Measurements from ENCODE around the gene ERI3.

Gene ERI3

DNA sequence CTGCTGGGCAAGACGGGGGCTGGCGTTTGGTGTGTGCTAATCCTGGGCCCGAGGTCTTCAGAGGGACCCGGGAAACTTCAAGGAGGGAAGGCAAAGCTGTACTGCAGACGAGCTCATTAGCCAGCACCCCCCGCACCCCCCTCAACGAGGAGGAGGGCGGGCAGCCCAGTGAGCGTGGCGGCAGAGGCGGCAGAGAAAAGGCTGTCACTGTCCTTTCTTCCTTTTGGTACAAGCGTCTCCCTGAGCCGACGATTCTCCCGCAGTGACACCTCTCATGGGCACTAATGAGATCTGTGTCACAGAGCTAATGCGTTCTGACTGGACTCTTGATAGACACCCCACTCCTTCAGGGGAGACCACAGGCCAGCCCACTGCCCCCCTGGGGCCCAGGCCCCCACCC lies 112.3 kb downstream of the ERI3 start:
- Histone ChIP-seq H3K9me3 (ENCODE audit: insufficient read depth, low read length, severe bottlenecking) (no peaks in the 10 kb centered on the region), H3K27me3 (ENCODE audit: insufficient read depth, low read length, poor library complexity) (no peaks in the 10 kb centered on the region), H3K4me2 (ENCODE audit: insufficient read depth, low read length) (no peak overlapping the region), H3K9ac (ENCODE audit: low read depth, low read length) (no peak overlapping the region), H2AFZ (ENCODE audit: low read depth, low read length) (no peak overlapping the region), H4K20me1 (ENCODE audit: insufficient read depth, low read length) (peaks cover 8% of the 10 kb centered on the region; the same call in 1 of the 2 replicates), H3K4me1 (ENCODE audit: insufficient read depth, low read length) (no peaks in the 10 kb centered on the region), H3K36me3 (ENCODE audit: insufficient read depth, low read length) (peaks cover 52% of the 10 kb centered on the region), H3K4me3 (ENCODE audit: low read depth in 1 of 2, low read length in 2 of 2) (no peak overlapping the region), H3K79me2 (ENCODE audit: insufficient read depth, low read length) (no peaks in the 10 kb centered on the region), H3K27ac (ENCODE audit: low read length) (no peak overlapping the region)
- DNase-seq = no peak
- TF ChIP-seq, protein P1, sequence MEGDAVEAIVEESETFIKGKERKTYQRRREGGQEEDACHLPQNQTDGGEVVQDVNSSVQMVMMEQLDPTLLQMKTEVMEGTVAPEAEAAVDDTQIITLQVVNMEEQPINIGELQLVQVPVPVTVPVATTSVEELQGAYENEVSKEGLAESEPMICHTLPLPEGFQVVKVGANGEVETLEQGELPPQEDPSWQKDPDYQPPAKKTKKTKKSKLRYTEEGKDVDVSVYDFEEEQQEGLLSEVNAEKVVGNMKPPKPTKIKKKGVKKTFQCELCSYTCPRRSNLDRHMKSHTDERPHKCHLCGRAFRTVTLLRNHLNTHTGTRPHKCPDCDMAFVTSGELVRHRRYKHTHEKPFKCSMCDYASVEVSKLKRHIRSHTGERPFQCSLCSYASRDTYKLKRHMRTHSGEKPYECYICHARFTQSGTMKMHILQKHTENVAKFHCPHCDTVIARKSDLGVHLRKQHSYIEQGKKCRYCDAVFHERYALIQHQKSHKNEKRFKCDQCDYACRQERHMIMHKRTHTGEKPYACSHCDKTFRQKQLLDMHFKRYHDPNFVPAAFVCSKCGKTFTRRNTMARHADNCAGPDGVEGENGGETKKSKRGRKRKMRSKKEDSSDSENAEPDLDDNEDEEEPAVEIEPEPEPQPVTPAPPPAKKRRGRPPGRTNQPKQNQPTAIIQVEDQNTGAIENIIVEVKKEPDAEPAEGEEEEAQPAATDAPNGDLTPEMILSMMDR (IDR thresholded peaks at IDR 0.05; ENCODE audit: borderline replicate concordance, extremely low read depth, low read length, poor library complexity, severe bottlenecking) = no peak
- TF ChIP-seq EZH2 (IDR thresholded peaks at IDR 0.05; ENCODE audit: borderline replicate concordance, low read depth, low read length, severe bottlenecking) = no peak
- no peak for ATAC-seq (ENCODE audit: insufficient read depth, low read depth)

DNA sequence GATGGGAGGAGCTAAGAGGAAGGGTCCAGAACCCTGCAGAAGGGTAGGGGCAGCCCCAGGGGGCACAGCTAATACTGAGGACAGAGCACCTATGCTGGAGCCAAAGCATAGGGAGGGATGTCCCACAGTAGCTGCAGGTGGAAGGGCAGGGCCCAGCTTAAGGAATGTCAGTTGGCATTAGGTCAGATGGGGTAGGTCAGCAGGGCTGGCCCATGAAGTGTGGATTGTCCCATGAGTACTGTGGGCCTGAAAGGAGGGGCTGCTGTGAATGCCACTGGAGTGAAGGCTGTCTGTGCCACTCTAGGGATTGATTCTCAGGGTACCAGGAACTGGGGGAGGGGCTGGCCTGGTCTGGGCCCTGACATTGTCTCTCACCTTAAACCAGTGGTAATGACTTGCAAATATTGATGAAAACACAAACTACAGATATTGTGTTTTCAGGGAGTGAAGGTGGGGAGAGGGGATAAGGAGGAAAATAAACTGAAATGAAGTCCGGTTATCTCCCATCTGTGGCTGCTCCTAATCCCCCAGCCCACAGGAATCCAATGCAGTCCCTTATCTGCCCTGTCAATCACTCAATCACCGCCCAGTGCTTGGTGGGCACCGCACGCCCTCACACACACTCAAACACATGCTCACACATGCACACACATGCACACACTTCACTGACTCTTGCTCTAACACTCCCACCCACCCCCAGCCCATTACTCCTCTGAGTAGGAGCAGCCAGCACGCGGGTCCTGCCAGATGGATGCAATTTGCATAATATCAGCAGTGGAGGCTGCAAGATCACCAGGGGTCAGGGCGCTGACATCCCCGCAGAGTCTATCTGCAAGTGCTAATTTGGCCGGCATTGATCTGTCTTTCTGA lies 114.0 kb downstream of the ERI3 start:
- Histone ChIP-seq H3K4me3 (ENCODE audit: low read depth in 1 of 2, low read length in 2 of 2) (no peak overlapping the region), H3K79me2 (ENCODE audit: insufficient read depth, low read length) (no peaks in the 10 kb centered on the region), H2AFZ (ENCODE audit: low read depth, low read length) (no peak overlapping the region), H3K4me1 (ENCODE audit: insufficient read depth, low read length) (no peaks in the 10 kb centered on the region), H3K27ac (ENCODE audit: low read length) (no peak overlapping the region), H3K9ac (ENCODE audit: low read depth, low read length) (no peak overlapping the region), H3K27me3 (ENCODE audit: insufficient read depth, low read length, poor library complexity) (no peaks in the 10 kb centered on the region), H3K4me2 (ENCODE audit: insufficient read depth, low read length) (no peak overlapping the region), H3K9me3 (ENCODE audit: insufficient read depth, low read length, severe bottlenecking) (no peaks in the 10 kb centered on the region), H3K36me3 (ENCODE audit: insufficient read depth, low read length) (peaks cover 46% of the 10 kb centered on the region), H4K20me1 (ENCODE audit: insufficient read depth, low read length) (peaks cover 8% of the 10 kb centered on the region; the same call in 1 of the 2 replicates)
- TF ChIP-seq EZH2 (IDR thresholded peaks at IDR 0.05; ENCODE audit: borderline replicate concordance, low read depth, low read length, severe bottlenecking) = no peak
- TF ChIP-seq, protein P1 (IDR thresholded peaks at IDR 0.05; ENCODE audit: borderline replicate concordance, extremely low read depth, low read length, poor library complexity, severe bottlenecking) = no peak
- no peak for ATAC-seq (ENCODE audit: insufficient read depth, low read depth)
- no peak for DNase-seq

DNA sequence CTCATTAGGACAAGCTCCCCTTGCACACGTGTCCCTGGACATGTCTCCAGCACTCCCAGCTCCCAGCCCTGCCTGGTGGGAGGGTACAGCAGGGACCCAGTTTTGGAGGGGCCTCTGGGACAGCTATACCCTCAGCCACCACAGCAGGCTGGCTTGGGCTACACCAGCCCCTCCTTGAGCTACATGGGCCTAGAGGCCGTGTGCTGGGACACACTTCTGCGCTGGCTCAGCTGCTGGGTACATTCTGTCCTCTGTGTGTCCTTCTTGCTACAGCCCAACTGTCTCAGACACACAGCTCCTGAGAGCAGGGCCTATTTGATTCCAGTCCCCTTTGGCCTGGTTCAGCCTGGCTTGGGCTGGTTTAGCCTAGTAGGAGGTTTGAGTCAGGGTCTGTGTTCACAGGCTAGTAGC lies 115.1 kb downstream of the ERI3 start:
- Histone ChIP-seq H2AFZ (ENCODE audit: low read depth, low read length) (no peak overlapping the region), H3K27ac (ENCODE audit: low read length) (no peak overlapping the region), H3K79me2 (ENCODE audit: insufficient read depth, low read length) (no peaks in the 10 kb centered on the region), H4K20me1 (ENCODE audit: insufficient read depth, low read length) (peaks cover 6% of the 10 kb centered on the region; the same call in 1 of the 2 replicates), H3K36me3 (ENCODE audit: insufficient read depth, low read length) (peaks cover 40% of the 10 kb centered on the region), H3K9ac (ENCODE audit: low read depth, low read length) (no peak overlapping the region), H3K4me3 (ENCODE audit: low read depth in 1 of 2, low read length in 2 of 2) (no peak overlapping the region), H3K9me3 (ENCODE audit: insufficient read depth, low read length, severe bottlenecking) (no peaks in the 10 kb centered on the region), H3K27me3 (ENCODE audit: insufficient read depth, low read length, poor library complexity) (no peaks in the 10 kb centered on the region), H3K4me1 (ENCODE audit: insufficient read depth, low read length) (no peaks in the 10 kb centered on the region), H3K4me2 (ENCODE audit: insufficient read depth, low read length) (no peak overlapping the region)
- DNase-seq (no peak), ATAC-seq (ENCODE audit: insufficient read depth, low read depth) (no peak)
- TF ChIP-seq, protein P1 (IDR thresholded peaks at IDR 0.05; ENCODE audit: borderline replicate concordance, extremely low read depth, low read length, poor library complexity, severe bottlenecking) = no peak

All from DND-41 (cell line).